Retinal pigment epithelial cell (primary cell): ENCODE results near the gene ANKS4B.
"Not testable (repeated sequence)": the region's sequence is repeated elsewhere in the genome, so short reads cannot be mapped to it uniquely, and the experiment has no call there.

Source experiments
- DNase-seq: peaks from one replicate; pipeline ENCODE4 v3.0.0-alpha.2; 2010; ENCODE audit warnings: low read depth
- H3K4me3 ChIP-seq: 2 replicates; pipeline ENCODE4 v1.5.1; 2011; ENCODE audit warnings: mild to moderate bottlenecking, low read length, control low read depth, moderate library complexity
- TF ChIP-seq, protein P1 (sequence below): conservative IDR thresholded peaks from 2 replicates; pipeline ENCODE4 v1.5.1; 2011; ENCODE audit warnings: low read depth, low read length, control low read depth, inconsistent platforms

The ANKS4B gene

DNA sequence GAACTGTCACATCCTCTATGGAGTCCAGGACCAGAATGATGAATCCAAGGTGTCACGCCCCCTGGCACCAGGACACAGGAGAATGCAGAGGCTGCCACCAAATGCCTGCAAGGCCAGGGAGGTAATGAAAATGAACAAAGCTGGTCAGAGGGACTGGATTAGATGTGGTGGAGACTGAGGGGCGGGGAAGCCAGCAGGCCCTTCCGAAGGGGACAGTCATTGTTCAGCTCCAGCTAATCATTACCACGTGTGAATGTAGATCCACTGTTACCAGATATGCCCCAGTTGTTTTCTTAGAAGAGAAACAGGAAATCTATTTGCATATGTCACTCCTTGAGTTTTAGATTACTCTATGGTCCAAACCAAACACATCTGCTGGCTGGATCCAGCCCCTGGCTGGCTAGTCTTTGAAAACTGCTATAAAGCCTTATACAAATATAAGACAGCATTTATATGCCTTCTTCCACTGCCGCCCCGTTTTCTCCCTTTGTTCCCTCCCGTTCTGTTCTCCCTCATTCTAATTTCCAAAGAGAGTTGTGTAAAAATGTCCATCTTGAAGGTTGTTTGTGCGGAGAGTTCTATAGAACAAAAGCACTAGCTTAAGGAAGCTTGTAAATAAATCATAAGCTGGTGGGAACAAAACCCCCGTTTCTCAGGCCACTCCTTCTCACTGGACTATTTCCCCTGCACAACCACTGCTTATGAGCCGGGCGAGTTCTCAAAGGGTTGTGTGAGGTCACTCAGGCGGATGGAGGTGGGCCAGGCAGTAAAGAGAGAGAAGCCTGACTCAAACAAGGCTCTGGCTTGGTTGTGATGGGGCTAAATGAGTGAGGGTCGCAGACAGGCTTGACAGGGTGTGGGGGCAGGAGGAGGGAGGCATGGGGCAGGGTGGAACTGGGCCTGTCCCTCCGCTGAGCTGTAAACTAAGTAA, 30.4 kb downstream of the ANKS4B start:
- no peak for DNase-seq
- TF ChIP-seq, protein P1, sequence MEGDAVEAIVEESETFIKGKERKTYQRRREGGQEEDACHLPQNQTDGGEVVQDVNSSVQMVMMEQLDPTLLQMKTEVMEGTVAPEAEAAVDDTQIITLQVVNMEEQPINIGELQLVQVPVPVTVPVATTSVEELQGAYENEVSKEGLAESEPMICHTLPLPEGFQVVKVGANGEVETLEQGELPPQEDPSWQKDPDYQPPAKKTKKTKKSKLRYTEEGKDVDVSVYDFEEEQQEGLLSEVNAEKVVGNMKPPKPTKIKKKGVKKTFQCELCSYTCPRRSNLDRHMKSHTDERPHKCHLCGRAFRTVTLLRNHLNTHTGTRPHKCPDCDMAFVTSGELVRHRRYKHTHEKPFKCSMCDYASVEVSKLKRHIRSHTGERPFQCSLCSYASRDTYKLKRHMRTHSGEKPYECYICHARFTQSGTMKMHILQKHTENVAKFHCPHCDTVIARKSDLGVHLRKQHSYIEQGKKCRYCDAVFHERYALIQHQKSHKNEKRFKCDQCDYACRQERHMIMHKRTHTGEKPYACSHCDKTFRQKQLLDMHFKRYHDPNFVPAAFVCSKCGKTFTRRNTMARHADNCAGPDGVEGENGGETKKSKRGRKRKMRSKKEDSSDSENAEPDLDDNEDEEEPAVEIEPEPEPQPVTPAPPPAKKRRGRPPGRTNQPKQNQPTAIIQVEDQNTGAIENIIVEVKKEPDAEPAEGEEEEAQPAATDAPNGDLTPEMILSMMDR, result no peak
- H3K4me3 ChIP-seq, result no peak overlapping the region

GRCh38 chr16:21264571-21265036, 31.1 kb downstream of the ANKS4B start:
- DNase-seq, result no peak
- no peak overlapping the region for H3K4me3 ChIP-seq
- TF ChIP-seq, protein P1, result no peak

DNA sequence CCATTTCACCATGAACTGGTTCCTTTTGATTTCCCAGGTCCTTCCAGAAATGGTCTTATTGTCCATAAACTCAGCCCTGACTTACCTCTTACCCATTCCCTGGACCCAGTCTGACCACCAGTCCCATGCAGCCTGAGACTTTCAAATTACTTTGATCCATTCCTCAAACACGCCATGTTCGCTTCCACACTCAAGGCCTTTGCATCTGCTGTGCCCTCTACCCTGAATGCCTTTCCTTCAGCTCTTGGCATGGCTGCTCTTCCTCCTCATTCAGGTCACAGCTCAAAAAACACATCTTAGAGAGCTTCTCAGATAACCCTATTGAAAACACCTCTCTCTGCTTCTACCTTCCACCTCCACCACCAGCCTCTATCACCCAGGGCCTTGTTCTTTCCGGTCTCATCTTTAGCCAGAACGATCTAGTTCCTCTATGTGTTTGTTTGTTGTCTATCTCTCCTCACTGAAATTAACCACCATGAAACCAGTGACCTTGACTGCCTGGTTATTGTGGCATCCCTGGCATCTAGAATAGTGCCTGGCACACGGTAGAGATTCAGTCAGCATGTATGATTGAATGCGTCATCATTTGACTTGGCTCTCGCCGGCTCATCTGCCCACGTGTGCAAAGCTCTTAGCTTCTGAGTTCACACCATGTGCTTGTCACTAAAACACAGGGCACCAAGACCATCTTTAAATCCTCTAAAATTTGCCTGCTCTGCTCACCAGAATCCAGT, 31.8 kb downstream of the ANKS4B start:
- DNase-seq, result no peak
- H3K4me3 ChIP-seq, result no peak overlapping the region
- TF ChIP-seq, protein P1, result no peak

DNA sequence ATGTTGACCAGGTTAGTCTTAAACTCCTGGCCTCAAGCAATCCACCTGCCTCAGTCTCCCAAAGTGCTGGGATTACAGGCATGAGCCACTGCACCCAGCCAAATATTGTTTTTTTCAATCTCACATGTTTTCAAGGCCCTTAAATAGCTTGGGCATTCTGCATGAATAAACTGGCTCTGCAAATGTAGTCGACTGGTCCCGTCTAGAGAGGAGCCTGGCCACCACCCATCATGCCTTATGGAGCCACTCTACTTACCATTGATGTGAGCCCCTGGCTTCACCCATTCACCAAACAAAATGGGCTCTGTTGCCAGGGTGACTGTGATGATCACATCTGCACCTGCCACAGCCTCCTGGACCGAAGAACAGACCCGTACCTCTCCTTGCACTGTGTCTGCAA, 33.8 kb downstream of the ANKS4B start:
- TF ChIP-seq, protein P1, result no peak
- no peak for DNase-seq

DNA sequence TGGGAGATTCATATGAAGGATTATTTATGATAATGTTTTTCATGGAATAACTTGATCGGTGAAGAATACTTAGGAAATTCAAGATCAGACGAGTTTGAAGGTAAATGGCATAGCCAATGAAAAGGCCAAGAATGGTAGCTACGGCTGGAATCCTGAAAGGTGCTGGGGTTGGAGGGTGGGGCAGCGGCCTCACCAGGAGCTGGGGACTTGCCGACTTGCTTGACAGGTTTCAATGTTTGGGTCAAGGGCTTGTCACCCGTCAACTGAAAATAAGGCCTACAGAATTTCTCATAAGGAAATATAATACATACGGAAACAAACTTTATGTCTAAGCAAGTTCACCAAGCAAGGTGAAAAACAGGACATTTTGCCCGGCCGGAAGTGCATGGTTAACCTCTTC, 34.7 kb downstream of the ANKS4B start:
- TF ChIP-seq, protein P1, result no peak
- no peak overlapping the region for H3K4me3 ChIP-seq
- DNase-seq, result no peak

More for the DNA sequence above, 33.8 kb downstream of the ANKS4B start:
- H3K4me3 ChIP-seq, result no peak overlapping the region

DNA sequence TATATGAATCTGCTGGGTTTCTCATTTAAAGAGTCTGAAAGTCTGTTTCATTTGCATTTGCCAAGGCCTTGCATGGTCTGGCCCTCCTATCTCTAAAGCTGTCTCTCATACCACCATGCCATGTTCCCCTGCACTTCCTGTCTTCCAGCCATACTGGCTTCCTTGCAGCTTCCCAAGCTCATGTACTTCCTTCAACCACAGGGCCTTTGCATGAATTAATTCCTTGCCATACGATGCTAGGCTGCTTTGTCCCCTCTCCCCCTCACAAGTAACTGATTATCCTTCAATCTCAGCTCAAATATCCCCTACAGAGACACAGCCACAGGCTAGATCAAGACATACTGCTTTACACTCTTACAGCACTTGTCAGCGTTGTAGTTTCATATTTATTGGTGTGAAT, 38.8 kb downstream of the ANKS4B start:
- H3K4me3 ChIP-seq, result no peak overlapping the region
- TF ChIP-seq, protein P1, result no peak
- DNase-seq, result no peak

DNA sequence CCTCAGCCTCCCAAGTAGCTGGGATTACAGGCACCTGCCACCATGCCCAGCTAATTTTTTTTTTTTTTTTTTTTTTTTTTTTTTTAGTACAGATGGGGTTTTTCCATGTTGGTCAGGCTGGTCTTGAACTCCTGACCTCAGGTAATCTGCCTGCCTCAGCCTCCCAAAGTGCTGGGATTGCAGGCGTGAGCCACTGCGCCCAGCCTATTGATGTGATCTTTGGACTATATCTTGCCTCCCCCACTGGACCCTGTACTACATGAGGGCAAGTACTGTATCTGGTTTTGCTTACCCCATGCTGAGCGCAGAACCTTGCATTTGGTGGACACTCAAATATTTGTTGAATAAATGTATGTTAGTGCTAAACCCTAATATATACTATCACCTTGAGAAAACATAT, 39.3 kb downstream of the ANKS4B start:
- not testable (repeated sequence) for H3K4me3 ChIP-seq, DNase-seq
